Uterus (tissue), 2 donors: ENCODE results near the gene EIF3L.

Experiments
- CTCF ChIP-seq, 4 experiments: fragments of 200-600 bp in 2 of 4; fragments of 450-650 bp in 2 of 4; sonication (generic) in 2 of 4; IDR thresholded peaks; one replicate each; pipeline ENCODE4 v1.5.1; 2016 to 2019; ENCODE audit warnings: antibody characterized with exemption in 4 of 4, mild to moderate bottlenecking in 2 of 4, moderate library complexity in 1 of 4
- POLR2A ChIP-seq, 2 donors: fragments of 450-650 bp; IDR thresholded peaks; one replicate each; pipeline ENCODE4 v1.6.1; 2016; ENCODE audit warnings: antibody characterized with exemption in 2 of 2, mild to moderate bottlenecking in 1 of 2, moderate library complexity in 1 of 2

- TF ChIP-seq CTCF (IDR thresholded peaks at IDR 0.05) (no peak), POLR2A (IDR thresholded peaks at IDR 0.05) (no peak)
Observed at GRCh38 chr22:37884420-37884819, 35.2 kb downstream of the EIF3L start.
